NCI-H187 (cell line): Measurements from ENCODE around the gene RSAD2.

Experiments
- DNase-seq, 2 experiments: peaks; one replicate each; lab custom pipeline; 2025; lab: John Stamatoyannopoulos, UW

RSAD2 gene

DNA sequence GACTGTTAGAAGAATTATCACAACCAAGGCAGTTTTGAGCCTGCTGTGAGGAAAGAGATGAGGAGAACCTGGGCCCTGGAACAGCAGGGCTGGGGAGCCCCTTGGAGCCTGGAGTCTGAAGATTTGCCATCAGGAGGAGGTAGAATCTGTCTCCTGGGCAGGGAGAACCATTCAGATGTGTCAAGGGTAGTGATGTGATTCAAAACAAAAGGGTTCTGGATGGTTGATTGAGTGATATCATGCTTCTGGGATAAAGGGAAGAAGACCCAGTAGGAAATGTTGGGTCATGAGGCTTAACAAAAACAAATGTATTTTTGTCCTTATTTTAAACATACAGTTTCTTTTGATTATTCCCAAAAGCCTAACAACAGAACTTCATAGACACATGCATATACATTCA lies 68.2 kb downstream of the RSAD2 start:
- no peak for DNase-seq

DNA sequence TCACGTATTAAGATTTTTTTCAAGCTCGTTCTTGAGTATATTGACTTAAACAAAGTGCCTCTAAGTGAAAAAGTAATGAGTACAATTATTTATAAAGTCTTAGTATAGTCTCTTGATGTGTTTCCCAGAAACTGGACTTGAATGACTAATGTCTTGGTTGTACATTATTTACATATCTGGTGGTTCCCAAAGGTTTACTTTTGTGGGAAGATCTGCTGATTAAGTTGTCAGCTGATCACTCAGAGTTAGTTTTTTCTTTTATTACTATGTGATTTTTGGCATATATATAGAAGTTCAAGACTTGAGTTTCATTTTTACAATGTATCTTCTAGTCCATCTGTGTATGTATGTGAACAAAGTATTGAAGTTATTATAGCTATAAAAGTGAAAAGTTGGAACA lies 69.1 kb downstream of the RSAD2 start:
- no peak for DNase-seq
